OCI-LY1 (cell line): ENCODE data around the gene AMER3.

Experiments
- H2AFZ ChIP-seq: fragments of 200-600 bp; sonication (generic), shearing (Covaris generic); 2 replicates; pipeline ENCODE4 v1.6.0; 2014; ENCODE audit warnings: antibody characterized with exemption, mild to moderate bottlenecking, low read length
- H3F3A ChIP-seq: fragments of 200-600 bp; sonication (generic), shearing (Covaris generic); 2 replicates; pipeline ENCODE4 v1.6.0; 2014; ENCODE audit warnings: mild to moderate bottlenecking, antibody characterized with exemption, low read length, moderate library complexity; ENCODE audit not compliant: insufficient read depth
- H3K27ac ChIP-seq: fragments of 200-600 bp; sonication (generic); 2 replicates; pipeline ENCODE4 v1.5.1; 2014; ENCODE audit warnings: low read length, mixed run types, mild to moderate bottlenecking, low read depth; ENCODE audit not compliant: poor library complexity, severe bottlenecking
- H3K27me3 ChIP-seq: fragments of 200-600 bp; sonication (generic); 2 replicates; pipeline ENCODE4 v1.6.0; 2014; ENCODE audit warnings: antibody characterized with exemption, mild to moderate bottlenecking, low read length, moderate library complexity; ENCODE audit not compliant: insufficient read depth
- H3K36me3 ChIP-seq: fragments of 200-600 bp; sonication (generic); 2 replicates; pipeline ENCODE4 v1.6.1; 2014; ENCODE audit warnings: mild to moderate bottlenecking, antibody characterized with exemption, low read length, moderate library complexity, mixed read lengths; ENCODE audit not compliant: insufficient read depth
- H3K4me1 ChIP-seq: fragments of 200-600 bp; sonication (generic); 2 replicates; pipeline ENCODE4 v1.5.1; 2014; ENCODE audit warnings: mild to moderate bottlenecking, low read length, moderate library complexity; ENCODE audit not compliant: insufficient read depth, severe bottlenecking
- H3K4me2 ChIP-seq: fragments of 200-600 bp; sonication (generic), shearing (Covaris generic); 2 replicates; pipeline ENCODE4 v1.6.1; 2014; ENCODE audit warnings: low read length
- H3K4me3 ChIP-seq: fragments of 200-600 bp; sonication (generic); 2 replicates; pipeline ENCODE4 v1.5.1; 2014; ENCODE audit warnings: low read length, low read depth, mild to moderate bottlenecking, mixed read lengths; ENCODE audit not compliant: poor library complexity, severe bottlenecking
- H3K79me2 ChIP-seq: fragments of 200-600 bp; shearing (Covaris generic); 2 replicates; pipeline ENCODE4 v1.6.1; 2016; ENCODE audit warnings: mixed run types, low read length, mixed read lengths; ENCODE audit not compliant: insufficient read depth
- H3K9ac ChIP-seq: fragments of 200-600 bp; sonication (generic), shearing (Covaris generic); 2 replicates; pipeline ENCODE4 v1.6.1; 2014; ENCODE audit warnings: mild to moderate bottlenecking, low read length, mixed read lengths
- H3K9me2 ChIP-seq: fragments of 200-600 bp; sonication (generic), shearing (Covaris generic); 2 replicates; pipeline ENCODE4 v1.6.1; 2014; ENCODE audit warnings: low read depth, mild to moderate bottlenecking, low read length, mixed read lengths
- H3K9me3 ChIP-seq: fragments of 200-600 bp; shearing (Covaris generic); 2 replicates; pipeline ENCODE4 v1.6.1; 2014; ENCODE audit warnings: low read length, mixed read lengths
- H4K20me1 ChIP-seq: fragments of 200-600 bp; sonication (generic), shearing (Covaris generic); 2 replicates; pipeline ENCODE4 v1.6.0; 2016; ENCODE audit warnings: mild to moderate bottlenecking, low read length; ENCODE audit not compliant: insufficient read depth
- EZH2 ChIP-seq: fragments of 200-600 bp; sonication (generic), shearing (Covaris generic); IDR thresholded peaks from 2 replicates; pipeline ENCODE4 v1.8.0; 2017; ENCODE audit warnings: borderline replicate concordance, mixed run types, mild to moderate bottlenecking, antibody characterized with exemption, low read length, moderate library complexity, mixed read lengths
- TF ChIP-seq, protein P1 (sequence below): fragments of 200-600 bp; sonication (generic), shearing (Covaris generic); IDR thresholded peaks from 2 replicates; pipeline ENCODE4 v1.5.1; 2017; ENCODE audit warnings: mild to moderate bottlenecking, antibody characterized with exemption, low read length, moderate library complexity, mixed read lengths

Gene AMER3

DNA sequence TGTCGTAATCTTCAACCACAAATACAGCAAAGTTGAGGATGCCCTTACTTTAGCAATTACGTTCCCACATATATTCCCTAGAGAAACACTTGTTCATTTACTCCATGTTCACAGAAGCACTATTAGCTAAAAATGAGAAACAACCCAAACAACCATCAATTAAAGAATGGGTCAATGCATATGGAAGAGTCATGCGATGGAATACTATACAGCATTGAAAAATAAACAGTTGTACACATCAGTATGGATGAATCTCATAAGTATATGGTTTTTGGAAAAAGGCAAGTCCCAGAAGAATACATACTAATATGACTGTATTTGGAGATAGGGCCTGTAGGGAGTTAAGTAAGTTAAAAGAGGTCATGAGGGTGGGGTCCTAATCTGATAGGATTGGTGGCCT is 20.1 kb upstream of the AMER3 start:
- Histone ChIP-seq H3K36me3 (no peaks in the 10 kb centered on the region), H3F3A (no peaks in the 10 kb centered on the region), H4K20me1 (no peaks in the 10 kb centered on the region), H3K27ac (no peak overlapping the region), H2AFZ (no peak overlapping the region), H3K4me1 (no peaks in the 10 kb centered on the region), H3K79me2 (no peaks in the 10 kb centered on the region), H3K9me3 (no peaks in the 10 kb centered on the region), H3K4me3 (no peak overlapping the region), H3K9me2 (no peaks in the 10 kb centered on the region), H3K27me3 (no peaks in the 10 kb centered on the region), H3K4me2 (no peak overlapping the region), H3K9ac (no peak overlapping the region)
- no peak for TF ChIP-seq EZH2
- TF ChIP-seq, protein P1, sequence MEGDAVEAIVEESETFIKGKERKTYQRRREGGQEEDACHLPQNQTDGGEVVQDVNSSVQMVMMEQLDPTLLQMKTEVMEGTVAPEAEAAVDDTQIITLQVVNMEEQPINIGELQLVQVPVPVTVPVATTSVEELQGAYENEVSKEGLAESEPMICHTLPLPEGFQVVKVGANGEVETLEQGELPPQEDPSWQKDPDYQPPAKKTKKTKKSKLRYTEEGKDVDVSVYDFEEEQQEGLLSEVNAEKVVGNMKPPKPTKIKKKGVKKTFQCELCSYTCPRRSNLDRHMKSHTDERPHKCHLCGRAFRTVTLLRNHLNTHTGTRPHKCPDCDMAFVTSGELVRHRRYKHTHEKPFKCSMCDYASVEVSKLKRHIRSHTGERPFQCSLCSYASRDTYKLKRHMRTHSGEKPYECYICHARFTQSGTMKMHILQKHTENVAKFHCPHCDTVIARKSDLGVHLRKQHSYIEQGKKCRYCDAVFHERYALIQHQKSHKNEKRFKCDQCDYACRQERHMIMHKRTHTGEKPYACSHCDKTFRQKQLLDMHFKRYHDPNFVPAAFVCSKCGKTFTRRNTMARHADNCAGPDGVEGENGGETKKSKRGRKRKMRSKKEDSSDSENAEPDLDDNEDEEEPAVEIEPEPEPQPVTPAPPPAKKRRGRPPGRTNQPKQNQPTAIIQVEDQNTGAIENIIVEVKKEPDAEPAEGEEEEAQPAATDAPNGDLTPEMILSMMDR, result no peak

DNA sequence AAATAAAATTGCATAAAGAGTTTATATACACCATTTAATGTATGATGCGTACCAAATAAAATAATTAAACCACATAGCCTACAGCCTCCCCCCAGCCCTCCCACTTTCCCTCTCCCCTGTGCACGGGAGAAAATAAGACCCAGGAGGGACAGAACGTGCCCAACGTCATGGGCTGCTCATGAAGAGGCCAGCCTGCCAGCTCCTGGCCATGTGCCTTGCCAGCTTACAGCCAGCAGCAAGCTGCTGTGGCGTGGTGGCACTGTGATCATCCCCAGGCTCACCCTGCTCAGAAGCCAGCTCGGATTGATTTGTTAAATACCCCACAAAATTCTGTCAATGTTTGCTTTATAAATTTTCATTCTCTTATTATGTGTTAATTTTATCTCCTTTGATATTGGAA is 18.9 kb upstream of the AMER3 start:
- Histone ChIP-seq H3K27ac (no peak overlapping the region), H3K9me2 (no peaks in the 10 kb centered on the region), H3K9ac (no peak overlapping the region), H4K20me1 (no peaks in the 10 kb centered on the region), H3K79me2 (no peaks in the 10 kb centered on the region), H3K4me3 (no peak overlapping the region), H3K36me3 (no peaks in the 10 kb centered on the region), H2AFZ (no peak overlapping the region), H3K9me3 (no peaks in the 10 kb centered on the region), H3F3A (no peaks in the 10 kb centered on the region), H3K4me2 (no peak overlapping the region), H3K4me1 (no peaks in the 10 kb centered on the region), H3K27me3 (no peaks in the 10 kb centered on the region)
- TF ChIP-seq EZH2, result no peak
- TF ChIP-seq, protein P1, result no peak

DNA sequence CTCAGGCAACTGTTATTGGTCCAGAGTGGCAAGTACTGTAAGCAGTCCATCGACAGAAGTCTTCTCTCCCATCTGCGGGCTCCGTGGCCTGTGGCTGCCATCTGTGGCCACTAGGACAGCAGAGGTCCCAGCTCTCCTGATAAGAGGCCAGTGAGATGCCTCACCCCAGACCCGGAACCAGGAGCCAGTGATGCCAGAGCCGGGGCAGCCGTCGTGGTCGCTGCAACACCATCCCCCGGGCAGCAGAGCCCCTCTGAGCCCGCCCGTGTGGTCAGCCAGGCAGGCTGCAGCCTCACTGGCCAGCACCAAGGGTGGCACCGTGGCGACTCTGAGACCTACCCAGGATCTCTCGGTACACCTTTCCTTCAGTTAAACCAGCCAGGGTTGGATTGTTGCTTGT is 17.7 kb upstream of the AMER3 start:
- Histone ChIP-seq H3K36me3 (no peaks in the 10 kb centered on the region), H3K27me3 (no peaks in the 10 kb centered on the region), H3K9me2 (no peaks in the 10 kb centered on the region), H3K9ac (no peak overlapping the region), H3K4me3 (no peak overlapping the region), H3K4me1 (no peaks in the 10 kb centered on the region), H3K9me3 (no peaks in the 10 kb centered on the region), H2AFZ (no peak overlapping the region), H4K20me1 (no peaks in the 10 kb centered on the region), H3K4me2 (no peak overlapping the region), H3K79me2 (no peaks in the 10 kb centered on the region), H3K27ac (no peak overlapping the region), H3F3A (no peaks in the 10 kb centered on the region)
- TF ChIP-seq, protein P1, result no peak
- no peak for TF ChIP-seq EZH2
